Measurements from ENCODE around the gene SRGAP2C. TPM values are rescaled to one million over a fixed set of nuclear protein-coding genes. Genes with fewer than 3 reads are reported as not detected.
"Not testable (repeated sequence)": the region's sequence is repeated elsewhere in the genome, so short reads cannot be mapped to it uniquely, and the experiment has no call there.

SRGAP2C gene
- total RNA-seq, 2 experiments from 2014 or later = 16.4 to 18.5 TPM

DNA sequence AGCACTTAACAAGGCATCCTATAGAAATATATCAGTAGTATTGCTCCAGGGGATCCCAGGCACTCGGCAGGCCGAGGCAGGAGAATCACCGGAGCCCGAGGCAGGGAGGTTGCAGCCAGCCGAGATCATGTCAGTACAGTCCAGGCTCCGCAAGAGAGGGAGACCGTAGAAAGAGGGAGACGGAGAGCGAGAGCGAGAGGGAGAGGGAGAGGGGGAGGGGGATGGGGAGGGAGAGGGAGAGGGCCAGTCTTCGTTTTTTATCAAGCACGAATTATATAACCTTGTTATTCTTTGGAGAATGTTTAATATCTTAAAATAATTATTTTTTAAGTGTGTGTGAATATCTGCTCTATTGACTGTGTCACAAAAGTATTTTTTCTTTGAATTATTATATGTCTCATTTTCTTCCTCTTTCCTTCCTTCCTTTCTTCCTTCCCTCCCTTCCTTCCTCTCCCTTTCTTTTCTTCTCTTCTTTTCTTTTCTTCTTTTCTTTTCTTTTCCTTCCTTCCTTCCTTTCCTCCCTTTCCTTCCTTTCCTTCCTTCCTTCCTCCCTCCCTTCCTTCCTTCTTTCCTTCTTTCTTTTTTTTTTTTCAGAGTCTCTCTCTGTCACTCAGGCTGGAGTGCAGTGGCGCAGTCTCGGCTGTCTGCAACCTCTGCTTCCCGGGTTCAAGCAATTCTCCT is 233.7 kb downstream of the SRGAP2C start:
- H3K9me3 Mint-ChIP-seq = no peaks in the 10 kb centered on the region
- no peak overlapping the region for H3K27ac Mint-ChIP-seq
- H3K4me1 Mint-ChIP-seq (ENCODE audit: low read depth) = peaks cover 4% of the 10 kb centered on the region
- H3K4me3 Mint-ChIP-seq = no peak overlapping the region
- intact Hi-C loops (cut with micrococcal nuclease) = no loop called here
- H3K36me3 Mint-ChIP-seq (ENCODE audit: low read depth) = no peaks in the 10 kb centered on the region
- no peak for DNase-seq
- CTCF ChIA-PET = no interaction called here
- peaks cover 11% of the 10 kb centered on the region for H3K27me3 Mint-ChIP-seq (ENCODE audit: low read depth)

DNA sequence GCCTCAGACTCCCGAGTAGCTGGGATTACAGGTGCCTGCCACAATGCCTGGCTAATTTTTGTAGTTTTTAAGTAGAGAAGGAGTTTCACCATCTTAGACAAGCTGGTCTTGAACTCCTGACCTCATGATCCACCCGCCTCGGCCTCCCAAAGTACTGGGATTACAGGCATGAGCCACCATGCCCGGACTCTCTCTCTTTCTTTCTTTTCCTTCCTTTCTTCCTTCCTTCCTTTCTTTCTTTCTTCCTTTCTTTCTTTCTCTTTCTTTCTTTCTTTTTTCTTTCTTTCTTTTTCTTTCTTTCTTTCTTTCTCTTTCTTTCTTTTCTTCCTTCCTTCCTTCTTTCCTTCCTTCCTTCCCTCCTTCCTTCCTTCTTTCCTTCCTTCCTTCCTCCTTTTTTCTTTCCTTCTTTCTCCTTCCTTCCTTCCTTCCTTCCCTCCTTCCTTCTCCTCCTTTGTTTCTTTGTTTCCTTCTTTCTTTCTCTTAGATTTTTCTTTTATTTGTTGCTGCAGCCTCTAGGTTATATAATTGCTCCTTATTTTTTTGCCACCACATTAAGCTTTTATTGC is 234.4 kb downstream of the SRGAP2C start:
- DNase-seq; intact Hi-C loops (cut with micrococcal nuclease); H3K4me1 Mint-ChIP-seq (ENCODE audit: low read depth); H3K4me3 Mint-ChIP-seq; H3K27ac Mint-ChIP-seq; H3K36me3 Mint-ChIP-seq (ENCODE audit: low read depth); H3K9me3 Mint-ChIP-seq: not testable (repeated sequence)
- CTCF ChIA-PET = interaction anchor here (0.7 kb wide), 1 partner anchor 16 kb away, joined by 3 read pairs; no protein-coding TSS in a partner anchor
- peaks cover 11% of the 10 kb centered on the region for H3K27me3 Mint-ChIP-seq (ENCODE audit: low read depth)

DNA sequence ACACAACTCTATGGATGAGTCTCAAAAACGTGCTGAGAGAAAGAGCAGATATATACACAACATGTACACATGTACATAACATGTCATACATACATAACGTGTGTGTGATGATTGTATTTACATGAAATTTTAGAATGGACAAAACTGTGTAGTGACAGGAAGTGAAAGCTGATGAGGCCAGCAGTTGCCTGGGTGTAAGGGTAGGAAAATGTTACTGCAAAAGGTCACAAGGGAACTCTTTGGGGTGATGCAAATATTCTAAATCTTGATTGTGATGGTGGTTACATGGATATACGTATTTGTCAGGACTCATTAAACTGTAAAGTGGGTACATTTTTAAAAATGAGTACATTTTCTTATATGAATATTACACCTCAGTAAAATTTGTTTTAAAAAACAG is 236.7 kb downstream of the SRGAP2C start:
- H3K27me3 Mint-ChIP-seq (ENCODE audit: low read depth); H3K4me1 Mint-ChIP-seq (ENCODE audit: low read depth); CTCF ChIA-PET; H3K4me3 Mint-ChIP-seq; intact Hi-C loops (cut with micrococcal nuclease); DNase-seq; H3K36me3 Mint-ChIP-seq (ENCODE audit: low read depth); H3K27ac Mint-ChIP-seq; H3K9me3 Mint-ChIP-seq: not testable (repeated sequence)

DNA sequence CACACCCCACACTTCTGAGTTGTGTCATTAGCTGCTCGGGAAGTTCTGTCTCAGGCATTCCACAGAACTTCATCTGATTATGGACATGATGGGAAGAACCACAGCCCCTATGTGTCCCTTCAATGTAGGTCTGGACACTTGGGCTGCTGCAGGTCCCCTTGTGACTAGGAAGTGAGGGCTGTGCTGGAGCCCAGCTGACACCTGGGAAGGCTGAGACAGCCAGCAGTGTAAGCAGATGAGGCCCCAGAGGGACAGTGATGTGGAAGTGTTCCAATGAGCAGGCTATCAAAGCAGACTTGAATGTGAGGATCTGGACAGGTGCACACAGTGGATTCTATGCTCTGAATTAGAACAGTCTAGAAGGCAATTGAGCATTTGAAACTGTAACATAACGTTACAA is 239.2 kb downstream of the SRGAP2C start:
- H3K27me3 Mint-ChIP-seq (ENCODE audit: low read depth); DNase-seq; H3K36me3 Mint-ChIP-seq (ENCODE audit: low read depth); intact Hi-C loops (cut with micrococcal nuclease); H3K9me3 Mint-ChIP-seq; CTCF ChIA-PET; H3K4me1 Mint-ChIP-seq (ENCODE audit: low read depth); H3K4me3 Mint-ChIP-seq; H3K27ac Mint-ChIP-seq: not testable (repeated sequence)

DNA sequence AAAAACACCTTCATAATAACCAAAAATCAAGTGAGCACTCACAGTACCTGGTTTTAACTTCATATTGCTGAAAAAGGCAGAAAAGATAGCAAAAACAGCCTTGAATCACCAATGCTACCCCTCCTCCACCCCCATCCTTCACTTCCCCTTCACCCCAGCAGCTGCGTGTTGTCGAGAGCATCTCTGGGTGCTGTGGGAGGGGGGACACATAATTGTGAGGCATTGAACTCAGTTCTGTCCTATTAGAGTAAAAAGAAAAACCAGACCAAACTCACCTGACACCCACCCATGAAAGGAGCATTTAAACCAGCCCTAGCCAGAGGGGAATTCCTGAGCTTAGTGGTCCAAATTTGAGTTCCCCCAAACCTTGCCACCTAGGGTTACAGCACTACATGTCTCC is 248.7 kb downstream of the SRGAP2C start:
- DNase-seq; H3K9me3 Mint-ChIP-seq; CTCF ChIA-PET; H3K4me1 Mint-ChIP-seq (ENCODE audit: low read depth); H3K36me3 Mint-ChIP-seq (ENCODE audit: low read depth); H3K27ac Mint-ChIP-seq; intact Hi-C loops (cut with micrococcal nuclease); H3K27me3 Mint-ChIP-seq (ENCODE audit: low read depth); H3K4me3 Mint-ChIP-seq: not testable (repeated sequence)

DNA sequence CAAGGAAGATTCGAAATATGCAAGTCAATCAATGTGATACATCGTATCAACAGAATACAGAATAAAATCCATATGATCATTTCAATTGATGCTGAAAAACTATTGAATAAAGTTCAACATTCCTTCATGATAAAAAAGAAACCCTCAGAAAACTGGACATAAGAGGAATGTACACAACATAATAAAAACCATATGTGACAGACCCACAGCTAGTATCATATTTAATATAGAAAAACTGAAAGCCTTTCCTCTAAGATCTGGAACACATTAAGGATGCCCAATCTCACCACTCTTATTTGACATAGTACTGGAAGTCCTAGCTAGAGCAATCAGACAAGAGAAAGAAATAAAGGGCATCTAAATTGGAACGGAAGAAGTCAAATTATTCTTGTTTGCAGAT is 254.1 kb downstream of the SRGAP2C start:
- H3K4me3 Mint-ChIP-seq; H3K27ac Mint-ChIP-seq; intact Hi-C loops (cut with micrococcal nuclease); H3K27me3 Mint-ChIP-seq (ENCODE audit: low read depth); H3K36me3 Mint-ChIP-seq (ENCODE audit: low read depth); H3K9me3 Mint-ChIP-seq; H3K4me1 Mint-ChIP-seq (ENCODE audit: low read depth); DNase-seq; CTCF ChIA-PET: not testable (repeated sequence)

DNA sequence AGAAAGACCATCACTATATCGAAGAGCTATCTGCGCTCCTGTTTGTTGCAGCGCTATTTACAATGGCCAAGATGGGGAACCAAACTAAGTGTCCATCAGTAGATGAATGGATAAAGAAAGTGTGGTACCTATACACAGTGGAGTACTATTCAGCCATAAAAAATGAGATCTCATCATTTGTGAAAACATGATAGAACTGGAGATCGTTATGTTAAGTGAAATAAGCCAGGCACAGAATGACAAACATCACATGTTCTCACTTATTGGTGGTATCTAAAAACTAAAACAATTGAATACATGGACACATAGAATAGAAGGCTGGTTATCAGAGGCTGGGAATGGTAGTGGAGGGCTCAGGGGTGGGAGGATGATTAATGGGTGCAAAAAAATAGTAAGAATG is 256.2 kb downstream of the SRGAP2C start:
- no peak for DNase-seq
- no peaks in the 10 kb centered on the region for H3K36me3 Mint-ChIP-seq (ENCODE audit: low read depth)
- CTCF ChIA-PET = no interaction called here
- no peaks in the 10 kb centered on the region for H3K27me3 Mint-ChIP-seq (ENCODE audit: low read depth)
- H3K4me1 Mint-ChIP-seq (ENCODE audit: low read depth) = no peaks in the 10 kb centered on the region
- no peak overlapping the region for H3K27ac Mint-ChIP-seq
- intact Hi-C loops (cut with micrococcal nuclease) = no loop called here
- peaks cover 4% of the 10 kb centered on the region for H3K9me3 Mint-ChIP-seq
- no peak overlapping the region for H3K4me3 Mint-ChIP-seq

Other genes with a start within 250 kb of the SRGAP2C start
- 10 to 100 TPM; 52.3 to 54.7 TPM for gene FAM72B, start 635 bp upstream of the SRGAP2C start, total RNA-seq